ENCODE data around the gene CTNND2. TPM values are rescaled to one million over a fixed set of nuclear protein-coding genes. Genes with fewer than 3 reads are reported as not detected.

Gene CTNND2
- polyA plus RNA-seq, 1 of the 3 experiments (the other 2 are of a cell fraction), result not detected

GRCh38 chr5:11292648-11293356, 611.4 kb downstream of the CTNND2 start:
- no peak overlapping the region for H2AFZ ChIP-seq (ENCODE audit: low read depth)
- no peak for TF ChIP-seq ZBTB33 (IDR thresholded peaks at IDR 0.05; ENCODE audit: borderline replicate concordance, low read depth)
- no peak for TF ChIP-seq USF2 (IDR thresholded peaks at IDR 0.05; ENCODE audit: borderline replicate concordance, low read depth, low read length)
- no peak for TF ChIP-seq EP300 (IDR thresholded peaks at IDR 0.05; ENCODE audit: borderline replicate concordance in 1 of 2, low read depth in 1 of 2, low read length in 1 of 2)
- TF ChIP-seq TEAD4 (IDR thresholded peaks at IDR 0.05; ENCODE audit: borderline replicate concordance, insufficient read depth), result no peak
- no peak for TF ChIP-seq USF1 (IDR thresholded peaks at IDR 0.05; ENCODE audit: borderline replicate concordance, low read depth)
- no peak for TF ChIP-seq GATA2 (CRISPR knock-in tag; IDR thresholded peaks at IDR 0.05)
- TF ChIP-seq IRF3 (IDR thresholded peaks at IDR 0.05; ENCODE audit: low read depth, low read length), result no peak
- no peak for TF ChIP-seq NFIC (IDR thresholded peaks at IDR 0.05; ENCODE audit: borderline replicate concordance)
- no peak for TF ChIP-seq PBX3 (IDR thresholded peaks at IDR 0.05)
- 8% methylated on average over 1 of the region's 1 CpG for WGBS (ENCODE audit: low lambda C conversion rate)
- no peaks in the 10 kb centered on the region for H3F3A ChIP-seq (replicated peaks; ENCODE audit: insufficient read depth)
- ChIA-PET CTCF (no interaction called here), POLR2A (no interaction called here)
- no peak overlapping the region for H3K4me2 ChIP-seq
- no peaks in the 10 kb centered on the region for H3K9me3 ChIP-seq
- DNase-seq, result no peak
- H3K36me3 ChIP-seq (replicated peaks in 1 of 2; ENCODE audit: control insufficient read depth in 1 of 2, insufficient read depth in 2 of 2, low read length in 1 of 2), result no peaks in the 10 kb centered on the region
- H3K9me2 ChIP-seq, result no peaks in the 10 kb centered on the region
- no peaks in the 10 kb centered on the region for H3K79me2 ChIP-seq (ENCODE audit: insufficient read depth)
- no peaks in the 10 kb centered on the region; the same call in 1 of the 2 replicates for H3K27me3 ChIP-seq (ENCODE audit: insufficient read depth)
- no peaks in the 10 kb centered on the region for H3K4me1 ChIP-seq (ENCODE audit: control insufficient read depth in 1 of 2, insufficient read depth in 2 of 2, low read depth in 1 of 2, low read length in 1 of 2)
- no peak overlapping the region for H3K4me3 ChIP-seq (ENCODE audit: low read depth in 2 of 2, low read length in 1 of 2)
- no peaks in the 10 kb centered on the region for H4K20me1 ChIP-seq (ENCODE audit: insufficient read depth)
- H3K27ac ChIP-seq (ENCODE audit: low read depth in 2 of 2, low read length in 1 of 2), result no peak overlapping the region
- H3K9ac ChIP-seq, result no peak overlapping the region

Data from SK-N-SH (cell line).